Measurements from ENCODE around the gene CXCR4. TPM values are rescaled to one million over a fixed set of nuclear protein-coding genes. Genes with fewer than 3 reads are reported as not detected.

CXCR4 gene
- total RNA-seq, 1 experiment from 2014 or later: 1.5 TPM

DNA sequence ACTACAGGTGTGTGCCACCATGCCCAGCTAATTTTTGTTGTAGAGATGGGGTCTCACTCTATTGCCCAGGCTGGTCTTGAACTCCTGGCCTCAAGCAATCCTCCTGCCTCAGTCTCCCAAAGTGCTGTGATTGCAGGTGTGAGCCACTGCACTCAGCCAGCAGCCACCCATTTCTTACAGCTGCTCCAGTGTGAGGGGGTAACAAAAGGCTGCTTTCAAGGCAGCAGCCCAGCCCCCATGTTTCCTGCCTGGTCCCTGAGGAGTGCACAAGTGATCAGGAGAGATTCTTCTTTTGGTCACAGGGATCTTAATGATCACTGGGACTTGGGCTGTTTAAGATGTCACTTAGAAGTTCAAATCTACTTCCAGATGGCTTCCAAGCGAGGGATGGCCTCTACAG lies 15.2 kb upstream of the CXCR4 start:
- intact Hi-C loops (cut with micrococcal nuclease; ENCODE audit: unreplicated experiment): no loop called here
- ChIA-PET CTCF (no interaction called here), POLR2A (ENCODE audit: low non-redundant PET) (no interaction called here)
- no peak for TF ChIP-seq EZH2 (IDR thresholded peaks at IDR 0.05; ENCODE audit: borderline replicate concordance, low read depth, low read length, poor library complexity, severe bottlenecking)
- TF ChIP-seq, protein P1, sequence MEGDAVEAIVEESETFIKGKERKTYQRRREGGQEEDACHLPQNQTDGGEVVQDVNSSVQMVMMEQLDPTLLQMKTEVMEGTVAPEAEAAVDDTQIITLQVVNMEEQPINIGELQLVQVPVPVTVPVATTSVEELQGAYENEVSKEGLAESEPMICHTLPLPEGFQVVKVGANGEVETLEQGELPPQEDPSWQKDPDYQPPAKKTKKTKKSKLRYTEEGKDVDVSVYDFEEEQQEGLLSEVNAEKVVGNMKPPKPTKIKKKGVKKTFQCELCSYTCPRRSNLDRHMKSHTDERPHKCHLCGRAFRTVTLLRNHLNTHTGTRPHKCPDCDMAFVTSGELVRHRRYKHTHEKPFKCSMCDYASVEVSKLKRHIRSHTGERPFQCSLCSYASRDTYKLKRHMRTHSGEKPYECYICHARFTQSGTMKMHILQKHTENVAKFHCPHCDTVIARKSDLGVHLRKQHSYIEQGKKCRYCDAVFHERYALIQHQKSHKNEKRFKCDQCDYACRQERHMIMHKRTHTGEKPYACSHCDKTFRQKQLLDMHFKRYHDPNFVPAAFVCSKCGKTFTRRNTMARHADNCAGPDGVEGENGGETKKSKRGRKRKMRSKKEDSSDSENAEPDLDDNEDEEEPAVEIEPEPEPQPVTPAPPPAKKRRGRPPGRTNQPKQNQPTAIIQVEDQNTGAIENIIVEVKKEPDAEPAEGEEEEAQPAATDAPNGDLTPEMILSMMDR (conservative IDR thresholded peaks at IDR 0.05; ENCODE audit: low read depth, low read length): no peak
- H3K36me3 ChIP-seq (ENCODE audit: insufficient read depth, low read length, poor library complexity, severe bottlenecking): no peaks in the 10 kb centered on the region
- H3K27ac ChIP-seq (ENCODE audit: low read depth, low read length, poor library complexity, severe bottlenecking): no peak overlapping the region
- no peaks in the 10 kb centered on the region for H3K9me3 ChIP-seq (ENCODE audit: low read depth, low read length, poor library complexity, severe bottlenecking)
- BruUV-seq (replicated peaks): no TSS peak
- no peak for DNase-seq (ENCODE audit: low spot score)
- peaks cover 4% of the 10 kb centered on the region for H3K4me1 ChIP-seq (ENCODE audit: insufficient read depth, low read length, poor library complexity, severe bottlenecking)
- no peak overlapping the region for H3K4me3 ChIP-seq (ENCODE audit: low read depth, low read length, poor library complexity, severe bottlenecking)
- H3K27me3 ChIP-seq (replicated peaks; ENCODE audit: insufficient read depth, low read depth, low read length, poor library complexity): peaks cover 16% of the 10 kb centered on the region

DNA sequence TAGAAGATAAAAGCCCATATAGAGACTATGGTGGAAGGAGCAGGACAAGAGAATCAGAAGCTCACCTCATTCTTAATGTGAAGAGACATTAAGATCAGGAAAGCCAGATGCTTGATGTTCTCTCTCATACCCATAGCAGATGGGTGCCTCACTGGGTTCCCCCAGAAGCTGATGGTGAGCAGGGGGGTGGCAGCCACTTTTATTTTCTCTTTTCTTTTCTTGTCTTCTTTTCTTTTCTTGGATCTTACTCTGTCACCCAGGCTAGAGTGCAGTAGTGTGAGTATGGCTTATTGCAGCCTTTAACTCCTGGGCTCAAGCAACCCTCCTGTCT lies 14.8 kb upstream of the CXCR4 start:
- BruUV-seq (replicated peaks): no TSS peak

DNA sequence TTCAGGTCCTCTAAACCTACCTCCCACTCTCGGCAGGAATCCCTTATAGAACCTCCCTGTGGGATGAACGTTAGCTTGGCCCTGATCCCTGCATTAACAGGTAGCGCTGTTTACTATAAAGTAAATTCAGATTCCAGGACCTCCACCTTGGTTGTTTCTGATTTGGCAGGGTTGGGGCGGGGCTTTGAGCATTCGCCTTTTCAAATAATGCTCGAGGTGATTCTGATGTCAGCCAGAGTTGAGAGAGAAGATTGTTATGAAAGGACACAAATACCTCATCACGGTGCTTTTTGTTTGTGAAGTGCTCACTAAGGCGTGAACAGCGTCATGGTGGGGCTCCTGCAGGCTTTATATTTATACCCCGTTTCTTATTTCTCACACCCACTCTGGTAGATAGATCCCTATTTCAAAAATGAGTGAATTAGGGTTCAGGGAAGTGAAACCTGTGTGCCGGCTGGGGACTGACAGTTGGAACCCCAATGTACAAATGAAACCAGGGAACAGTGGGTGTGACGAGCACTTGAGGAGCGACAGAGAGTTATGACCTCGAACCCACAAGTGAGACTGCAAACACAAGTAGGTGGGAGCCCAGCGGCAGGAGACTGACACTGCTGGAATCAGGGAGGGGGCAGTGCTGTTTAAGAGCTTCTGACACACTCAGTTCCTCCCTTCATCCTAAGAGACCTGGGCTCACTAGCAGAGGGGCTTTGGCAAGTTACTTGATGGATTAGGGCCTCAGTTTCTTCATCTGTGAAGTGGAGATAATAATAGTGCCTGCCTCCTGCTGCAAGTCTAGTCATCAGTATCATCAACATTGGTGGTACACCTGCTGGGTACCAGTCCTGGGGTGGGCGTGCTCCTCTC lies 14.2 kb upstream of the CXCR4 start:
- Histone ChIP-seq H3K36me3 (ENCODE audit: insufficient read depth, low read length, poor library complexity, severe bottlenecking) (no peaks in the 10 kb centered on the region), H3K27me3 (replicated peaks; ENCODE audit: insufficient read depth, low read depth, low read length, poor library complexity) (peaks cover 21% of the 10 kb centered on the region), H3K4me3 (ENCODE audit: low read depth, low read length, poor library complexity, severe bottlenecking) (no peak overlapping the region), H3K4me1 (ENCODE audit: insufficient read depth, low read length, poor library complexity, severe bottlenecking) (peaks cover 4% of the 10 kb centered on the region), H3K9me3 (ENCODE audit: low read depth, low read length, poor library complexity, severe bottlenecking) (no peaks in the 10 kb centered on the region), H3K27ac (ENCODE audit: low read depth, low read length, poor library complexity, severe bottlenecking) (no peak overlapping the region)
- ChIA-PET POLR2A (ENCODE audit: low non-redundant PET) (no interaction called here), CTCF (no interaction called here)
- intact Hi-C loops (cut with micrococcal nuclease; ENCODE audit: unreplicated experiment): no loop called here
- DNase-seq (ENCODE audit: low spot score): no peak
- BruUV-seq (replicated peaks): no TSS peak
- TF ChIP-seq EZH2 (IDR thresholded peaks at IDR 0.05; ENCODE audit: borderline replicate concordance, low read depth, low read length, poor library complexity, severe bottlenecking): no peak
- TF ChIP-seq, protein P1 (conservative IDR thresholded peaks at IDR 0.05; ENCODE audit: low read depth, low read length): no peak

More for the DNA sequence above, 14.8 kb upstream of the CXCR4 start:
- DNase-seq (ENCODE audit: low spot score): no peak
- ChIA-PET CTCF (no interaction called here), POLR2A (ENCODE audit: low non-redundant PET) (no interaction called here)
- peaks cover 16% of the 10 kb centered on the region for H3K27me3 ChIP-seq (replicated peaks; ENCODE audit: insufficient read depth, low read depth, low read length, poor library complexity)
- H3K9me3 ChIP-seq (ENCODE audit: low read depth, low read length, poor library complexity, severe bottlenecking): no peaks in the 10 kb centered on the region
- intact Hi-C loops (cut with micrococcal nuclease; ENCODE audit: unreplicated experiment): no loop called here
- H3K27ac ChIP-seq (ENCODE audit: low read depth, low read length, poor library complexity, severe bottlenecking): no peak overlapping the region
- H3K4me1 ChIP-seq (ENCODE audit: insufficient read depth, low read length, poor library complexity, severe bottlenecking): peaks cover 4% of the 10 kb centered on the region
- H3K4me3 ChIP-seq (ENCODE audit: low read depth, low read length, poor library complexity, severe bottlenecking): no peak overlapping the region
- TF ChIP-seq EZH2 (IDR thresholded peaks at IDR 0.05; ENCODE audit: borderline replicate concordance, low read depth, low read length, poor library complexity, severe bottlenecking): no peak
- TF ChIP-seq, protein P1 (conservative IDR thresholded peaks at IDR 0.05; ENCODE audit: low read depth, low read length): no peak
- no peaks in the 10 kb centered on the region for H3K36me3 ChIP-seq (ENCODE audit: insufficient read depth, low read length, poor library complexity, severe bottlenecking)

All from A673 (cell line).